Measurements from ENCODE around the gene AGAP9.
A peak's percentile ranks its signal among the peaks of the same experiment; 100 is the strongest.
"Not testable (repeated sequence)": the region's sequence is repeated elsewhere in the genome, so short reads cannot be mapped to it uniquely, and the experiment has no call there.

The AGAP9 gene

GRCh38 chr10:47491600-47491999, 31.8 kb downstream of the AGAP9 start, which contains the start of gene FAM25G:
Gene FAM25G (minus strand): TSS chr10:47491700. CDS start chr10:47491674, 26 bp downstream.
- DNase-seq; in situ Hi-C loops (cut with MboI; ENCODE audit: low pct_unique_long_range_greater_than_20kb, low sequenced_read_pairs): not testable (repeated sequence)

- DNase-seq; in situ Hi-C loops (cut with MboI; ENCODE audit: low pct_unique_long_range_greater_than_20kb, low sequenced_read_pairs): not testable (repeated sequence)
Observed at GRCh38 chr10:47489630-47490029, 33.8 kb downstream of the AGAP9 start.

GRCh38 chr10:47485943-47486342, 37.5 kb downstream of the AGAP9 start:
- in situ Hi-C loops (cut with MboI; ENCODE audit: low pct_unique_long_range_greater_than_20kb, low sequenced_read_pairs), result not testable (repeated sequence)
- peak; percentile 31 for DNase-seq

GRCh38 chr10:47484786-47485185, 38.7 kb downstream of the AGAP9 start:
- DNase-seq; in situ Hi-C loops (cut with MboI; ENCODE audit: low pct_unique_long_range_greater_than_20kb, low sequenced_read_pairs): not testable (repeated sequence)

GRCh38 chr10:47483923-47484322, 39.5 kb downstream of the AGAP9 start, which contains the start of gene ANXA8:
Gene ANXA8 (minus strand): TSS chr10:47484115. CDS start chr10:47483933, 182 bp downstream.
- in situ Hi-C loops (cut with MboI; ENCODE audit: low pct_unique_long_range_greater_than_20kb, low sequenced_read_pairs); DNase-seq: not testable (repeated sequence)

GRCh38 chr10:47482367-47482766, 41.1 kb downstream of the AGAP9 start:
- in situ Hi-C loops (cut with MboI; ENCODE audit: low pct_unique_long_range_greater_than_20kb, low sequenced_read_pairs); DNase-seq: not testable (repeated sequence)

- DNase-seq; in situ Hi-C loops (cut with MboI; ENCODE audit: low pct_unique_long_range_greater_than_20kb, low sequenced_read_pairs): not testable (repeated sequence)
Observed at GRCh38 chr10:47481768-47482181, 41.7 kb downstream of the AGAP9 start.

GRCh38 chr10:47481182-47481766, 42.2 kb downstream of the AGAP9 start:
- in situ Hi-C loops (cut with MboI; ENCODE audit: low pct_unique_long_range_greater_than_20kb, low sequenced_read_pairs); DNase-seq: not testable (repeated sequence)

GRCh38 chr10:47480133-47480532, 43.3 kb downstream of the AGAP9 start:
- in situ Hi-C loops (cut with MboI; ENCODE audit: low pct_unique_long_range_greater_than_20kb, low sequenced_read_pairs); DNase-seq: not testable (repeated sequence)

GRCh38 chr10:47478114-47478513, 45.3 kb downstream of the AGAP9 start:
- in situ Hi-C loops (cut with MboI; ENCODE audit: low pct_unique_long_range_greater_than_20kb, low sequenced_read_pairs); DNase-seq: not testable (repeated sequence)

- in situ Hi-C loops (cut with MboI; ENCODE audit: low pct_unique_long_range_greater_than_20kb, low sequenced_read_pairs); DNase-seq: not testable (repeated sequence)
Observed at GRCh38 chr10:47477078-47477477, 46.4 kb downstream of the AGAP9 start.

- in situ Hi-C loops (cut with MboI; ENCODE audit: low pct_unique_long_range_greater_than_20kb, low sequenced_read_pairs); DNase-seq: not testable (repeated sequence)
Observed at GRCh38 chr10:47475101-47475500, 48.3 kb downstream of the AGAP9 start.

- in situ Hi-C loops (cut with MboI; ENCODE audit: low pct_unique_long_range_greater_than_20kb, low sequenced_read_pairs); DNase-seq: not testable (repeated sequence)
Observed at GRCh38 chr10:47473516-47473915, 49.9 kb downstream of the AGAP9 start.

- in situ Hi-C loops (cut with MboI; ENCODE audit: low pct_unique_long_range_greater_than_20kb, low sequenced_read_pairs); DNase-seq: not testable (repeated sequence)
Observed at GRCh38 chr10:47472647-47473046, 50.8 kb downstream of the AGAP9 start.

- DNase-seq; in situ Hi-C loops (cut with MboI; ENCODE audit: low pct_unique_long_range_greater_than_20kb, low sequenced_read_pairs): not testable (repeated sequence)
Observed at GRCh38 chr10:47472072-47472471, 51.4 kb downstream of the AGAP9 start.

- in situ Hi-C loops (cut with MboI; ENCODE audit: low pct_unique_long_range_greater_than_20kb, low sequenced_read_pairs); DNase-seq: not testable (repeated sequence)
Observed at GRCh38 chr10:47468731-47469528, 54.5 kb downstream of the AGAP9 start.

- in situ Hi-C loops (cut with MboI; ENCODE audit: low pct_unique_long_range_greater_than_20kb, low sequenced_read_pairs); DNase-seq: not testable (repeated sequence)
Observed at GRCh38 chr10:47467957-47468356, 55.5 kb downstream of the AGAP9 start.

- DNase-seq, result not testable (repeated sequence)
Observed at GRCh38 chr10:47467458-47467857, 56.0 kb downstream of the AGAP9 start.

GRCh38 chr10:47465216-47465917, 58.1 kb downstream of the AGAP9 start:
- in situ Hi-C loops (cut with MboI; ENCODE audit: low pct_unique_long_range_greater_than_20kb, low sequenced_read_pairs); DNase-seq: not testable (repeated sequence)

More at GRCh38 chr10:47467458-47467857, 56.0 kb downstream of the AGAP9 start:
- in situ Hi-C loops (cut with MboI; ENCODE audit: low pct_unique_long_range_greater_than_20kb, low sequenced_read_pairs), result not testable (repeated sequence)
